HepG2 (cell line): ENCODE results near the gene RABGGTA. TPM values are rescaled to one million over a fixed set of nuclear protein-coding genes. Genes with fewer than 3 reads are reported as not detected.
A peak's percentile ranks its signal among the peaks of the same experiment; 100 is the strongest.

ENCODE experiments used
- ARHGAP35 ChIP-seq: sonication (generic); formaldehyde crosslinking; IDR thresholded peaks from 2 replicates; pipeline ENCODE4 v1.9.0; 2022; ENCODE audit warnings: mild to moderate bottlenecking, inconsistent platforms, moderate library complexity, missing genetic modification reagents, borderline replicate concordance
- ATF2 ChIP-seq: sonication (generic); formaldehyde crosslinking; IDR thresholded peaks from 2 replicates; pipeline ENCODE4 v1.4.0; 2020; ENCODE audit warnings: missing genetic modification reagents
- ATF7 ChIP-seq, 2 experiments: fragments of 450-650 bp in 1 of 2; sonication (generic) in 1 of 2; formaldehyde crosslinking in 1 of 2; IDR thresholded peaks; 2 replicates each; pipeline versions ENCODE4 v1.4.0 to v1.6.1; 2016 to 2020; ENCODE audit warnings: antibody characterized with exemption in 1 of 2, mild to moderate bottlenecking in 1 of 2, missing genetic modification reagents in 1 of 2
- EED ChIP-seq: sonication (generic); formaldehyde crosslinking; IDR thresholded peaks from 2 replicates; pipeline ENCODE4 v1.5.0; 2020; ENCODE audit warnings: mild to moderate bottlenecking, missing genetic modification reagents
- FOXK2 ChIP-seq: fragments of 450-650 bp; IDR thresholded peaks from 2 replicates; pipeline ENCODE4 v1.6.1; 2016
- HHEX ChIP-seq: IDR thresholded peaks from 2 replicates; pipeline ENCODE4 v1.6.1; 2016; ENCODE audit warnings: control low read depth
- HNRNPLL ChIP-seq: fragments of 200-400 bp; formaldehyde crosslinking; IDR thresholded peaks from 2 replicates; pipeline ENCODE4 v1.6.1; 2017; ENCODE audit warnings: mild to moderate bottlenecking, low read depth, low read length; ENCODE audit not compliant: poor library complexity, severe bottlenecking
- KAT7 ChIP-seq: IDR thresholded peaks from 2 replicates; pipeline ENCODE4 v1.6.1; 2018; ENCODE audit warnings: borderline replicate concordance, missing compliant biosample characterization
- KDM2A ChIP-seq: sonication (generic); formaldehyde crosslinking; IDR thresholded peaks from 2 replicates; pipeline ENCODE4 v1.4.0; 2020; ENCODE audit warnings: low read depth, missing genetic modification reagents, borderline replicate concordance
- MBNL3 ChIP-seq: fragments of 250-450 bp; sonication (Bioruptor Pico); conservative IDR thresholded peaks from 2 replicates; pipeline ENCODE4 v1.8.0; 2022; ENCODE audit warnings: mild to moderate bottlenecking, inconsistent platforms
- SATB2 ChIP-seq: sonication (generic); formaldehyde crosslinking; IDR thresholded peaks from 2 replicates; pipeline ENCODE4 v1.5.0; 2020; ENCODE audit warnings: missing genetic modification reagents
- SSRP1 ChIP-seq: IDR thresholded peaks from 2 replicates; pipeline ENCODE4 v1.6.1; 2016; ENCODE audit warnings: control low read depth
- STAG1 ChIP-seq: sonication (generic); formaldehyde crosslinking; IDR thresholded peaks from 2 replicates; pipeline ENCODE4 v1.4.0; 2020; ENCODE audit warnings: missing genetic modification reagents
- TERF1 ChIP-seq: sonication (generic); formaldehyde crosslinking; IDR thresholded peaks from 2 replicates; pipeline ENCODE4 v1.8.0; 2022; ENCODE audit warnings: mild to moderate bottlenecking, missing genetic modification reagents, moderate library complexity
- ZFP90 ChIP-seq: sonication (generic); formaldehyde crosslinking; IDR thresholded peaks from 2 replicates; pipeline ENCODE4 v1.8.0; 2022; ENCODE audit warnings: missing genetic modification reagents, mild to moderate bottlenecking, inconsistent platforms, borderline replicate concordance
- ZNF143 ChIP-seq: sonication (generic); formaldehyde crosslinking; IDR thresholded peaks from 2 replicates; pipeline ENCODE4 v1.4.0; 2020; ENCODE audit warnings: missing genetic modification reagents
- ZNF180 ChIP-seq: sonication (generic); formaldehyde crosslinking; IDR thresholded peaks from 2 replicates; pipeline ENCODE4 v1.4.0; 2020; ENCODE audit warnings: low read depth, missing genetic modification reagents, borderline replicate concordance
- ZNF576 ChIP-seq: sonication (generic); formaldehyde crosslinking; IDR thresholded peaks from 2 replicates; pipeline ENCODE4 v1.4.0; 2020; ENCODE audit warnings: mild to moderate bottlenecking, missing genetic modification reagents
- ZNF580 ChIP-seq: IDR thresholded peaks from 2 replicates; pipeline ENCODE4 v1.6.1; 2016; ENCODE audit warnings: low read depth, borderline replicate concordance
- ZNF629 ChIP-seq: sonication (generic); formaldehyde crosslinking; conservative IDR thresholded peaks from 2 replicates; pipeline ENCODE4 v1.5.0; 2020; ENCODE audit warnings: missing genetic modification reagents
- polyA plus RNA-seq, 8 experiments: library from polyadenylated mRNA; depleted of rRNA in 3 of 8; stranded (reverse) in 7 of 8; unstranded in 1 of 8; fragments of >200 nt; fragmentation: Illumina TruSeq in 4 of 8; extraction: Trizol in 4 of 8; gene quantifications; 2 replicates each; pipeline versions ENCODE4 v1.2.1 to v1.2.3, GENCODE V29; 2011 to 2016; ENCODE audit warnings: low read depth in 4 of 8, missing spikeins in 1 of 8, mixed read lengths in 1 of 8; ENCODE audit not compliant: insufficient read depth in 1 of 8
- total RNA-seq, 5 experiments: library from RNA; depleted of rRNA; stranded (reverse); fragments of >200 nt; fragmentation: Illumina TruSeq; extraction: Trizol; gene quantifications; 2 replicates each; pipeline ENCODE4 v1.2.3, GENCODE V29; 2016; ENCODE audit warnings: low read depth in 1 of 5
- TF ChIP-seq, protein P1 (sequence below): IDR thresholded peaks from 2 replicates; pipeline ENCODE4 v1.6.1; 2012; ENCODE audit warnings: low read depth, low read length, improper control_type of control experiment
- TF ChIP-seq, protein P2 (sequence below): sonication (generic); formaldehyde crosslinking; IDR thresholded peaks from 2 replicates; pipeline ENCODE4 v1.8.0; 2022; ENCODE audit warnings: mild to moderate bottlenecking, missing genetic modification reagents
- TF ChIP-seq, protein P3 (sequence below): sonication (generic); formaldehyde crosslinking; conservative IDR thresholded peaks from 2 replicates; pipeline ENCODE4 v1.4.0; 2020; ENCODE audit warnings: missing genetic modification reagents

RABGGTA gene
- total and polyA plus RNA-seq, 2 of the 13 experiments (the other 11 are each of a cell fraction or from before 2014, with no cell fraction given), result 57.9 to 90.8 TPM

GRCh38 chr14:24271134-24271833 is at the start of gene RABGGTA (continued):
- TF ChIP-seq HNRNPLL (peak; percentile 96), KAT7 (peak; percentile 100), SATB2 (CRISPR knock-in tag) (peak; percentile 99), FOXK2 (peak; percentile 73; the same call in 1 of the 2 replicates), ZFP90 (CRISPR knock-in tag) (peak; percentile 99), ATF2 (CRISPR knock-in tag) (peak; percentile 97), SSRP1 (CRISPR knock-in tag) (peak; percentile 57), ZNF180 (CRISPR knock-in tag) (peak; percentile 91; the same call in 1 of the 2 replicates), STAG1 (CRISPR knock-in tag) (peak; percentile 60), HHEX (CRISPR knock-in tag) (peak; percentile 60; the same call in 1 of the 2 replicates), EED (CRISPR knock-in tag) (peak; percentile 99), ZNF580 (CRISPR knock-in tag) (peak; percentile 100), ZNF576 (CRISPR knock-in tag) (peak; percentile 85), ARHGAP35 (peak; percentile 99), TERF1 (peak; percentile 31; the same call in 1 of the 2 replicates), ZNF143 (peak; percentile 79), ATF7 (IDR thresholded peaks at IDR 0.05) (no peak), ATF7 (CRISPR knock-in tag; IDR thresholded peaks at IDR 0.05) (peak; percentile 90), MBNL3 (CRISPR knock-in tag) (no peak), ZNF629 (CRISPR knock-in tag) (peak; percentile 85), KDM2A (CRISPR knock-in tag) (peak; percentile 99)
- TF ChIP-seq, protein P1, sequence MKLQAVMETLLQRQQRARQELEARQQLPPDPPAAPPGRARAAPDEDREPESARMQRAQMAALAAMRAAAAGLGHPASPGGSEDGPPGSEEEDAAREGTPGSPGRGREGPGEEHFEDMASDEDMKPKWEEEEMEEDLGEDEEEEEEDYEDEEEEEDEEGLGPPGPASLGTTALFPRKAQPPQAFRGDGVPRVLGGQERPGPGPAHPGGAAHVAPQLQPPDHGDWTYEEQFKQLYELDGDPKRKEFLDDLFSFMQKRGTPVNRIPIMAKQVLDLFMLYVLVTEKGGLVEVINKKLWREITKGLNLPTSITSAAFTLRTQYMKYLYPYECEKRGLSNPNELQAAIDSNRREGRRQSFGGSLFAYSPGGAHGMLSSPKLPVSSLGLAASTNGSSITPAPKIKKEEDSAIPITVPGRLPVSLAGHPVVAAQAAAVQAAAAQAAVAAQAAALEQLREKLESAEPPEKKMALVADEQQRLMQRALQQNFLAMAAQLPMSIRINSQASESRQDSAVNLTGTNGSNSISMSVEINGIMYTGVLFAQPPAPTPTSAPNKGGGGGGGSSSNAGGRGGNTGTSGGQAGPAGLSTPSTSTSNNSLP, result peak; percentile 72
- TF ChIP-seq, protein P2, sequence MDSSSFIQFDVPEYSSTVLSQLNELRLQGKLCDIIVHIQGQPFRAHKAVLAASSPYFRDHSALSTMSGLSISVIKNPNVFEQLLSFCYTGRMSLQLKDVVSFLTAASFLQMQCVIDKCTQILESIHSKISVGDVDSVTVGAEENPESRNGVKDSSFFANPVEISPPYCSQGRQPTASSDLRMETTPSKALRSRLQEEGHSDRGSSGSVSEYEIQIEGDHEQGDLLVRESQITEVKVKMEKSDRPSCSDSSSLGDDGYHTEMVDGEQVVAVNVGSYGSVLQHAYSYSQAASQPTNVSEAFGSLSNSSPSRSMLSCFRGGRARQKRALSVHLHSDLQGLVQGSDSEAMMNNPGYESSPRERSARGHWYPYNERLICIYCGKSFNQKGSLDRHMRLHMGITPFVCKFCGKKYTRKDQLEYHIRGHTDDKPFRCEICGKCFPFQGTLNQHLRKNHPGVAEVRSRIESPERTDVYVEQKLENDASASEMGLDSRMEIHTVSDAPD (CRISPR knock-in tag), result peak; percentile 98
- TF ChIP-seq, protein P3, sequence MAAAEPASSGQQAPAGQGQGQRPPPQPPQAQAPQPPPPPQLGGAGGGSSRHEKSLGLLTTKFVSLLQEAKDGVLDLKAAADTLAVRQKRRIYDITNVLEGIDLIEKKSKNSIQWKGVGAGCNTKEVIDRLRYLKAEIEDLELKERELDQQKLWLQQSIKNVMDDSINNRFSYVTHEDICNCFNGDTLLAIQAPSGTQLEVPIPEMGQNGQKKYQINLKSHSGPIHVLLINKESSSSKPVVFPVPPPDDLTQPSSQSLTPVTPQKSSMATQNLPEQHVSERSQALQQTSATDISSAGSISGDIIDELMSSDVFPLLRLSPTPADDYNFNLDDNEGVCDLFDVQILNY (CRISPR knock-in tag), result peak; percentile 91
